GM23338 (cell line): ENCODE data around the gene CHCHD6.

Experiments used
- CREB1 ChIP-seq: fragments of 250-450 bp; sonication (Bioruptor Pico); IDR thresholded peaks from 2 replicates; pipeline ENCODE4 v1.5.0; 2020; ENCODE audit warnings: low read depth, mild to moderate bottlenecking, moderate library complexity
- CTCF ChIP-seq, 2 experiments: fragments of 200-600 bp in 1 of 2; sonication (generic) in 1 of 2; conservative IDR thresholded peaks; 2 replicates each; pipeline versions ENCODE4 v1.5.1 to v1.6.1; 2016 to 2017; ENCODE audit warnings: antibody characterized with exemption in 2 of 2, low read depth in 2 of 2, mild to moderate bottlenecking in 2 of 2, moderate library complexity in 1 of 2
- ETS1 ChIP-seq: IDR thresholded peaks from 2 replicates; pipeline ENCODE4 v1.6.1; 2016; ENCODE audit warnings: antibody characterized with exemption
- EZH2 ChIP-seq: fragments of 200-600 bp; sonication (generic); IDR thresholded peaks from one replicate; pipeline ENCODE4 v1.8.0; 2017; ENCODE audit warnings: antibody characterized with exemption, mild to moderate bottlenecking, low read depth; ENCODE audit not compliant: unreplicated experiment
- EZH2phosphoT487 ChIP-seq: fragments of 200-600 bp; sonication (generic); IDR thresholded peaks from one replicate; pipeline ENCODE4 v1.8.1; 2018; ENCODE audit warnings: antibody characterized with exemption; ENCODE audit not compliant: unreplicated experiment
- JUNB ChIP-seq: IDR thresholded peaks from one replicate; pipeline ENCODE4 v1.6.1; 2016; ENCODE audit warnings: antibody characterized with exemption; ENCODE audit not compliant: unreplicated experiment
- NANOG ChIP-seq: IDR thresholded peaks from 2 replicates; pipeline ENCODE4 v1.6.1; 2016; ENCODE audit warnings: antibody characterized with exemption, borderline replicate concordance
- POLR2AphosphoS5 ChIP-seq: IDR thresholded peaks from 2 replicates; pipeline ENCODE4 v1.6.1; 2016; ENCODE audit warnings: antibody characterized with exemption, low read depth
- REST ChIP-seq: IDR thresholded peaks from one replicate; pipeline ENCODE4 v1.6.1; 2018; ENCODE audit warnings: antibody characterized with exemption; ENCODE audit not compliant: unreplicated experiment
- STAT1 ChIP-seq: IDR thresholded peaks from one replicate; pipeline ENCODE4 v1.6.1; 2016; ENCODE audit warnings: antibody characterized with exemption; ENCODE audit not compliant: unreplicated experiment
- ZNF114 ChIP-seq: fragments of 250-450 bp; sonication (Bioruptor Pico); IDR thresholded peaks from 2 replicates; pipeline ENCODE4 v1.5.0; 2020; ENCODE audit warnings: mild to moderate bottlenecking, moderate library complexity
- ZNF331 ChIP-seq: fragments of 250-450 bp; sonication (Bioruptor Pico); IDR thresholded peaks from 2 replicates; pipeline ENCODE4 v1.5.0; 2020; ENCODE audit warnings: low read depth, mild to moderate bottlenecking, moderate library complexity

- TF ChIP-seq CTCF (conservative IDR thresholded peaks at IDR 0.05; ENCODE audit: low read depth in 2 of 2): no peak
- TF ChIP-seq REST: no peak
- no peak for TF ChIP-seq EZH2
- no peak for TF ChIP-seq ETS1
- TF ChIP-seq POLR2AphosphoS5: no peak
- TF ChIP-seq EZH2phosphoT487: no peak
- TF ChIP-seq JUNB: no peak
- TF ChIP-seq CREB1 (CRISPR knock-in tag): no peak
- no peak for TF ChIP-seq ZNF331 (CRISPR knock-in tag)
- no peak for TF ChIP-seq ZNF114 (CRISPR knock-in tag)
- TF ChIP-seq STAT1: no peak
- TF ChIP-seq NANOG: no peak
Measured at GRCh38 chr3:126896968-126897367, 192.9 kb downstream of the CHCHD6 start.
